Activated CD4-positive, alpha-beta T cell treated with anti-CD3 and anti-CD28 coated beads, Interleukin-2, amount 50 U/mL, for 48 hours (primary cell): ENCODE measurements around the gene MPI.
"Not testable (repeated sequence)": the region's sequence is repeated elsewhere in the genome, so short reads cannot be mapped to it uniquely, and the experiment has no call there.

Experiments
- DNase-seq, 2 experiments: peaks; one replicate each; pipeline ENCODE4 v3.0.0-alpha.2; 2020

MPI gene

DNA sequence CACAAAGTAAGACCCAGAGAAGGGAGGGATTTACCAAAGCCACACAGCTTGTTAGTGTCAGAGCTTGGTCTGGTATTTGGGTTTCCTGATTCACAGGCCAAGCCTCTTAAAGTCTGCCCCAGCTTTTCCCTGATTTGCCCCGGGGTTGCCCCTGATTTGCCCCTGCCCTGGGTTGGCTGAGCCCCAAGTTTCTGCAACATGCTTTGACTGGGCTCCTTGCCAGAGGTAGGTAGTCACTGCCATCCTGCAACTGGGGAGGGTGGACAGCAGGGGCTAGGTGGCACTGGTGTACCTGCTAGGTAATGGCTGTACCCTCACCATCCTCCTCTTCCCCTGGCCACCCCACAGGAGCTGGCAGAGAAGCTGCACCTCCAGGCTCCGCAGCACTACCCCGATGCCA, 2.5 kb downstream of the MPI start:
- DNase-seq, result no peak

DNA sequence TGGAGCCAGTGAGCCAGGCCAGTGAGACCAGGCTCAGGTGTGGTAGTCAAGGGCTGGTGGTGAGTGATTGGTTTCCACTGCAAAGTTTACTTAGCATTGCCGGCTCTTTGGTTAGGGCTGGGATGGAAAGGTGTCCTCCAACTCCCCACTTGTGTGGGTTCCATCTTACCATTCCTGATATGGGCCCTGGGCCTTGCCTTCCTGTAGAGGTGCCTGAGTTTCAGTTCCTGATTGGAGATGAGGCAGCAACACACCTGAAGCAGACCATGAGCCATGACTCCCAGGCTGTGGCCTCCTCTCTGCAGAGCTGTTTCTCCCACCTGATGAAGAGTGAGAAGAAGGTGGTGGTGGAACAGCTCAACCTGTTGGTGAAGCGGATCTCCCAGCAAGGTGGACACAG, 3.1 kb downstream of the MPI start:
- DNase-seq, result no peak

DNA sequence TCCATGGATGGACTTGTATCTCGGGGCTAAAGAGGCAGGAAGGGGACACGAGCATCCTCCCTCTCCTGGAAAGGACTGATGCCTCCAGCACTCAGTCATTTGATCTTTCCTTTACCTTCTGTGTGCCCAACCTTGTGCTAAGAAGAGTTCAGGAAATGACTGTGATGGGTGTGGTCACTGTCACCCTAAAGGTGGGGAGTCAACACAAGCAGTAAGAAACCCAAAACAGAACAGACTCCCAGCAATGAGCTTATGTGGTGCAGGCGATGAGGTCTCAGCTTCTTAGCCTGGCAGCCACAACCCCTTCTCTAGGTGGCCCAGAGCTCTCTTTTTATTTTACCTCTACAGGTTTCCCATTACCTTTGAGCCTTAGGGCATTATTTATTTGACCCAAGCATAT, 3.8 kb downstream of the MPI start:
- DNase-seq, result no peak

DNA sequence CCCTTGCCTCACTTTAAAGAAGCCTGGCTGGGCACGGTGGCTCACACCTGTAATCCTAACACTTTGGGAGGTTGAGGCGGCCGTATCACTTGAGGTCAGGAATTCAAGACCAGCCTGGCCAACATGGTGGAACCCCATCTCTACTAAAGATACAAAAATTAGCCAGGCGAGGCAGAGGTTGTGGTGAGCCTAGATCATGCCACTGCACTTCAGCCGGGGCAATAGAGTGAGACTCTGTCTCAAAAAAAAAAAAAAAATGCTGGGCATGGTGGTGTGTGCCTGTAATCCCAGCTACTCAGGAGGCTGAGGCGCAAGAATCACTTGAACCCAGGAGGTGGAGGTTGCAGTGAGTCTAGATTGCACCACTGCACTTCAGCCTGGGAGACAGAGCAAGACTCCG, 4.5 kb downstream of the MPI start:
- not testable (repeated sequence) for DNase-seq

DNA sequence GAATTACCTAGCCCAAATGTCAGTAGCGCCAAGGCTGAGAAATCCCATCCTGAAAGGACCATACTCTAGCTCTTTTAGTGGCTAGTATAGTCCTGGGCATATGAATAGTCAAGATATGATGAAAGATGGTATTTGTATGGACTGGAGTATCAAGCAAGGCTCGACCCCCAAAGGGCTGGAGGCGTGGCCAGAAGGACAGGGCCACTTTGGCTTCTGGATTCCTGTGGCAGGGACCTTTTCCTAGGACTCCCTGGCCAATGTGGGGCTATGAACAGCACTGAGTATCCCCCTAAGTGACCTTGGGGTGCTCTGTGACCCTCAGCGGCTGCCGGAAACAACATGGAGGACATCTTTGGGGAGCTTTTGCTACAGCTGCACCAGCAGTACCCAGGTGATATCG, 6.0 kb downstream of the MPI start:
- no peak for DNase-seq

DNA sequence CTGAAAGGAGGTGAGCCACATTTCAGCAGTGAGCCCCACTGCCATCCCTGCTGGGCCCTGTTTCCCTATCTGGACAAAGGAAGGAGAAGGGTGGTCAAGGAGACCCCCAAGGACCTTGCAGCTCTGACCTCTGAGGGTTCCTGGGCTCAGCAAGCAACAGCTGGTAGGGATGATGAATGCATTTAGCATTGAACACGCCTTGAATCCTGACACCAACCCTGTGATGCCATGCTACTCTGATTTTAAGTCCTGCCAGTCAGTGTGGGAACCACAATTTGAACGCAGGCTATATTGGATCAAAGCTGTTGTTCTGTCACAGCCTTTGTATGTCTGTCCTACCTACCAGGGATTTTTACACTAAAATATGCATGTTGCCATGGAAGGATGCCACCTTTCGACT, 6.5 kb downstream of the MPI start:
- DNase-seq, result no peak

DNA sequence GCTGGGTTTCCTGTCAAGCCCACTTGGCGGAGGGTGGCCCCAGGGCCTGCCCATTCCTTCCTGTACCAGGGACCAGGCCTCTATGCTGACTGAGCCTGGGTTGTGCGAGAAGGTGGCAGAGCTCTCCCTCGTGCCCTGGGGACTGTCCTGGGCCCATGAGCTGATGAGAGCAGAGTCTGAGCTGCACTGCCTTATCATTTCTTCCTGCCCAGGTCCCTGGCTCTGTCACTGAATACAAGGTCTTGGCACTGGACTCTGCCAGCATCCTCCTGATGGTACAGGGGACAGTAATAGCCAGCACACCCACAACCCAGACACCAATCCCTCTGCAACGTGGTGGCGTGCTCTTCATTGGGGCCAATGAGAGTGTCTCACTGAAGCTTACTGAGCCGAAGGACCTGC, 7.5 kb downstream of the MPI start:
- no peak for DNase-seq

DNA sequence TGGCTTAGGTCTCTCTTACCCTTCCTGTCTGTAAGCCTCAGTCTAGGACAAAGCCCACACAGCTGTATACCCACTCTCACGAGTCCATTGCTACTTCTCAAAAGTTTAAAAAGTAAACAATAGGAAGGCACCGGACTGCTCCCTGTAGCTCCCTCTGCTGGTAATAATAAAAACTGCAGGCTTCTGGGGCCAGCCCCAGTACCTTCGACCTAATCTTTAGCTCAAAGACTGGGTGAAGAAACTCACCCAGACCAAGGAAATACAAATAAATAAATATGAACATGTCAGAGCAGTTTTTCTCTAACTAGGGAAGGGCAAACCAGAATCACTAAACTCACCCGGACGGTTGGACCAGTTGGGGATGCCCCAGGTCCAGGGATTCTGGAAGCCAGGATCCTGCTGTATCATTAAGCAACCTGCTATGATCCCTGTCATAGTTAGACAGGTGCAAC, 11.8 kb downstream of the MPI start:
- DNase-seq, result peak; percentile 50 to 70

DNA sequence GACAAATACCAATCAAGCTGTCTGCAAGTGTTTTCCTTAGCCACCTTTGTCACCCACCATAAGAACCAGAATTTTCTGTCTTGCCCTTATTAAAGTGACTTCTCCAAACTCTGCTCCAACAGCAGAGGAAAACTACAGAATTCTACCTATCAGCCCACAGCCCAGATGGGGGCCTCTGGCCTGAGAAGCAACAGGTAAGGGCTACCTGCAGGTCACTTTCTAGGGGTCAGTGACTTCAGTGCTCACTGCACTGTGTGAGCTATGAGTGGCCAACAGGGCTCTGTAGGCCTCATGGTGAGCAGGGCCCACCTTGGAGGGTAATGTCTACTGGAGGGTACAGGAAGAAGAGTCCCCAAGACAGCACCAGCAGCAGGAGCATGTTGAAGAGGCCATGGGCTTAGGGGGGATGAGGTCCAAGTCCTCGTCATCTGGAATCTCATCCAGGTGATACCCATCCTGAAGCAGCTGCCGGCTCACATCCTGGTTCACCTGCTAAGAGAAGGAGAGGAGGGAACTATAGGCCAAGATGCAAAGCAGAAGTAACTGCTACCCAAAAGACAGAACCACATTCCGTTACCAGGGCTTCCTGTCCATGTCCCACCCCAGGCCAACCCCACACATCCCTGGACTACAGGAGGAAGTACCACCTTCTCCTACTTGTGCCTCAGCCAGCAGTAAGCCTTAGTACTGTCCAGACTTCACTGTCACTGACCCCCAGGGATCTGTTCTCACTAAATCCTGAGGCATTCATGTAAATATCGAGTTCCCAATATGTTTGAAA, 12.6 kb downstream of the MPI start:
- no peak for DNase-seq

DNA sequence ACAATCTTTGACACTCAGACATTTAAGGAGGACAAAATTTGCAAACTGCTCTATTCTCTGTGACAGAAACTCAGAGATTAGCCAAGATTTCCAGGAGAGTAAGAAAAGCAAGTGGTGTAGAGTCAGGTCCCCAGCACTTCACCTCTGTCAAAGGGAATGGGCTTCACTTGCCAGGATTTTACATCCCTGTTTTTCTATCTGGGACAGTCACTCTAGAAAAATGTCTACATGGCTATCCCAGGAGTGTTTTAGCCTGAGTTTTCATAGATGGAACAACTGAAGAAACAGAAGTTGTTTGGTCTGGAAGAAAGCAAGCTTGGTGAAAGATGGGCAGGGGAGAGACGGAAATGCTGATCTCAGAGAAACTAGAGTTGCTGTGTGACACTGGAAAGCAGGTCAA, 13.8 kb downstream of the MPI start:
- no peak for DNase-seq

DNA sequence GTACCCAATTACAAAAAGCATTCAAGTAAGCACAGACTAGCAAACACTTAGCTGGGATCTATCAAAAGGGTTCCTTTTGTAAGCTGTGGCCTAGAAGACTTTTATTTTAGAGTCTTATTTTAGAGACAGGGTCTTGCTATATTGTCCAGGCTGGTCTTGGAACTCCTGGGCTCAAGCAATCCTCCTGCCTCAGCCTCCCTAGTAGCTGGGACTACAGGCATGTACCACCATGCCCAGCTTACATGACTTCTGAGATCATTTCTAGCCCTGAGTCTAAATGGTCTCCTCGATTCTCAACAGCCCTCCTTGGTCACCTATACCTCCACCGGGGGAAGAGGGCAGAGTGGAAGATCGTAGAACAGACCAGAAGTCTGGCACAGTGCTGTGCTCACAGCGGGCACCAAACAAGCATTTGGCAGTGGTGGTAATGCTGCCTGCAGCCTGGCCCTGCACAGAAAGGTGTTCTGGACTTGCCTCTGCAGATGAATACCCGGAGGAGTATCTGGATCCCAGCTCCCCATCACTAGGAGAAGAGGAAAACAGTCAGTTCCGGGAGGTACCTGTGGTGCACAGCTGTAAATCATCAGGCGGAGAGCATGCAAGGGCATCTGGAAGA, 14.5 kb downstream of the MPI start:
- no peak for DNase-seq

DNA sequence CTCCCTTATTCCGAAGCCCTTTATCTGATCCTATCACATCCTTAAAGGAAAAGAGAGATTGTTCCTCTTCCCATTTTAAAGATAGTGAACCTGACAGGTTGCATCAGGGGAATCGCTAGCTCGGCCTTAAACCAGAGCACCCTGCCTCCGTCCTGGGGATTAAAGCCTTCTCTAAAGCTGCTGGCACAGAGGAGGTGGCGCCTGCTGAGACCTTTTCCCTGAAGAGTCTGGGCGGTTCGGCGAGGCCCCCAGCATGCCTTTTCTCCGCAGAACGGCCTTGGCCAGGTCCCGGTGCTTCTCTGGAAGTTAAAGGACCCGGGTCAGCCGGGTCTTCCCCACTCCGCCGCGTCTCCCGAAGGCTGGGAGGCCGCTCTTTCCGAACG, 16.2 kb downstream of the MPI start:
- peak in 1 of 2 experiments; percentile 34 for DNase-seq

DNA sequence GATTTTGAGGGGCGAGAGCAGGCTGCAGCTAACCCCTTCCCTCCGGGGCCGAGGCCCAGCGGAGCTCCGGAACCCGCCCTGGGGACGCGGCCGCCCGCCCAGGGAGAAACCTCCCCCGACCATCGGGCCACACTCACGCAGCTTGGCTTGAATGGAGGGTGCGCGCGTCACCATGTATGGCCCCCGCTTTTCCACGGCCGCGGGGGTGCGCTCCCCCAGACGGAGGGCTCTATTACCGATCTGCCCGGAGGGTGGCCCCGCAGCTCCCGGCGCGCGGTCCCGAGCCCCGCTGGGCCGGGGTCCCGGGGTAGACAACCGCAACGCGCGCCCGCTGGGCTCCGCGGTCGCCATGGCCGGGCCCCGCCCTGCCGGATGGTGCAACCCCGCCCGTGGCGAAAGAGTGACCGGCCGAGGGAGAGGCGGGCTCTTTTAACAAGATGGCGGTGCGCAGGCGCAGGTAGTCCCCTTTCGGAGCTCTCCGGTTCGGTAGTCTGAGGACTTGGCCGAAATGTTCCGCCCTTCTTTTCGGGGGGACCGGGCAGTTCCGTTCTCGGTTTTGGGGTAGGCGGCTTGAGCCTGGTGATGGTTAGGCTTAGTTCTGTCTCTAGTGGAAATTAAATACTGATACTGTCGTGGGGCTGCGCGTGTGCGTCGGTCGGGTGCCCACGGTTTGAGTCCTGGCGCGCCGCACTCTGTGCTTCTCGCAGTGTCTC, 16.8 kb downstream of the MPI start, which contains the start of gene FAM219B:
Gene FAM219B, minus strand, starts transcription at position 402 of the 713 bp plus-strand sequence. Its CDS starts 51 bp downstream, at position 351.
- peak; percentile 86 to 88 for DNase-seq

DNA sequence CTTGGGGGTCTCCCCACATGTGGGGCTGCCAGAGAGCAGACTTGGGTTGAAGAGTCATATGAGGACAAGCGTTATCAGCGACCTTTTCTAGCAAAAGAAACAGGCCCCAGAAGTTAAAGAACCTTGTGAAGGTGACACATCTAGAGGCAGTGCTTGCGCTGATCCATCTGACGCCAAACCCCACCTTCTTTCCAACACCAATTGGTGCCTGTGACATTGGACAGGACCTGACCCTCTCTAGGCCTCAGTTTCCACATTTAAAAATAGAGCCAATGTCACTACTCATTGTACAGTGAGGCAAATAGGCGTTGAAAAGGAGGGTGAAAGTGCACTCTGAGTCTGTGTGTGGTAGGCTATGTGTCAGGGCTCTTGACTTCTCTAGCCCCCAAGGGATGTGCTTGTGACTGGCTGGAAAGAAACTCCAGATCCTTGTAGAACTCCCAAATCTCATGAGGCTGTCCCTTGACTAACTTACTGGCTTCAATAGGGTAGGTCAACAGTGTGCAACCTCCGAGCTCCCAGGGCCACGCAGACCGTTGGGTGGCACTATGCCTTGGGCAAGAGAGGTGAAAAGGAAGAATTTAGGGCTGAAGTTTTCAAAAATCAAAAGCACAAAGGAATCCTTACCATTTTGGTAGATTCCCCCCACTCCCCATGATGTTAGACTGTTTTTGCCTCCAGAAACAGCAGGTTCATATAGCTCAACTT, 17.5 kb downstream of the MPI start:
- DNase-seq, result no peak

DNA sequence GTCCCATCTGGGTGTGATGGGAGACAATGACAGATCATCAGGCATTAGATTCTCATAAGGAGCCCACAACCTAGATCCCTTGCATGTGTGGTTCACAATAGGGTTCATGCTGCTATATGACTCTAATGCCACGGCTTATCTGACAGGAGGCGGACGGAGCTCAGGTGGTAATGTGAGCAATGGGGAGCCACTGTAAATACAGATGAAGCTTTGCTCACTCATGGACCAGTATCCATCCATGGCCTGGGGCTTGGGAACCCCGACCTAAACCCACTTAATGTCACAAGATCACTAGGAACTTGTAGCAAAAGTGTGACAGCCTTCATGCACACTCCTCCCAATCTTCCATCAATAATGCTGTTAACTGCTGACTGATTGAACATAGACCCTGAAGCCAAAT, 18.8 kb downstream of the MPI start:
- DNase-seq, result no peak

DNA sequence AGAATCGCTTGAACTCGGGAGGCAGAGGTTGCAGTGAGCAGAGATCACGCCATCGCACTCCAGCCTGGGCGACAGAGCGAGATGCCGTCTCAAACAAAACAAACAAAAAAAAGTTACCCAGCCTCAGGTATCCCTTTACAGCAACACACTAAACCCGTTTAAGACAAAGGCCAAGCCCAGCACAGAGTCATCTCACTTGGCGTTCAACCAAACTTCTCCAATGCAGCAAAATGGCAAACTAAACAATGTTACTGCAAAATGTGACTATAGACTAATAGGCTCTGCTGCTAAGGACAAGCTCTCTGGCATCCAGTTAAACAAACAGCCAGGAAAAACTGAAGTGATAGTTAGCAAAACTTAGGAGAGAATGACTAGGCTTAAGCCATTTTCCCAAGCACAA, 23.2 kb downstream of the MPI start:
- no peak for DNase-seq

DNA sequence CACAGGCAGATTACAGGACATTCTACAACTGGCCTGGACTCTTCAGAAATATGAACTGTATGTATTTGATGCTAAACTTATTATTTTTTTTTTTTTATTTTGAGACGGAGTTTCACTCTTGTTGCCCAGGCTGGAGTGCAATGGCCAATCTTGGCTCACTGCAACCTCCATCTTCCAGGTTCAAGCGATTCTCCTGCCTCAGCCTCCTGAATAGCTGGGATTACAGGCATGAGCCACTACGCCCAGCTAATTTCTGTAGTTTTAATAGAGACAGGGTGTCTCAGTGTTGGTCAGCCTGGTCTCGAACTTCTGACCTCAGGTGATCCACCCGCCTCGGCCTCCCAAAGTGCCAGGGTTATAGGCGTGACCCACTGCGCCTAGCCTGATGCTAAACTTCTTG, 24.0 kb downstream of the MPI start:
- DNase-seq, result not testable (repeated sequence)

DNA sequence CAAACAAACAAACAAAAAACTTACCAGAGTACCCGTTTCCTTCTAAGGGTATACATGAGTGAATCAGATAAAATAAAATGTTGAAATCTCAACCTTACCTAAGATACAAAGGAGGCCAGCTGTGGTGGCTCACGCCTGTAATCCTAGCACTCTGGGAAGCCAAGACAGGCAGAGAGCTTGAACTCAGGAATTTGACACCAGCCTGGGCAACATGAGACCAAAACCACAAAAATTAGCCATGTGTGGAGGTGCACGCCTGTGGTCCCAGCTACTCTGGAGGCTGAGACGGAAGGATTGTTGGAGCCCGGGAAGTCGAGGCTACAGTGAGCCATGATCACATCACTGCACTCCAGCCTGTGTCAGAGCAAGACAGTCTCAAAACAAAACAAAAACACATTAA, 27.8 kb downstream of the MPI start:
- DNase-seq, result no peak

DNA sequence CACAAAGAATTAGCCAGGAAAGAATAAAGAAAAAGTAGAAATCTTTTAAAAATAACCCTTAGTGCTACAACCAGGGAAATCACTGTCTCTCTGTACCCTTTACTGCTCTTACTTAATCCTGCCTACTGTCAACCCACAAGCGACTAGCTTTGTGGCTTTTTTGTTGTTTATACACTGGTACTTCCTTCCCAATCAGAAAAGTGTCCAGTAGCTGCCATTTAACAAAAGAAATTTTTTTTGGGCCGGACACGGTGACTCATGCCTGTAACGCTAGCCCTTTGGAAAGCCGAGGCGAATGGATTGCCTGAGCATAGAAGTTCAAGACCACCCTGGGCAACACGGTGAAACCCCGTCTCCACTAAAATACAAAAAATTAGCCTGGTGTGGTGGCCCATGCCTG, 30.6 kb downstream of the MPI start:
- DNase-seq, result no peak

DNA sequence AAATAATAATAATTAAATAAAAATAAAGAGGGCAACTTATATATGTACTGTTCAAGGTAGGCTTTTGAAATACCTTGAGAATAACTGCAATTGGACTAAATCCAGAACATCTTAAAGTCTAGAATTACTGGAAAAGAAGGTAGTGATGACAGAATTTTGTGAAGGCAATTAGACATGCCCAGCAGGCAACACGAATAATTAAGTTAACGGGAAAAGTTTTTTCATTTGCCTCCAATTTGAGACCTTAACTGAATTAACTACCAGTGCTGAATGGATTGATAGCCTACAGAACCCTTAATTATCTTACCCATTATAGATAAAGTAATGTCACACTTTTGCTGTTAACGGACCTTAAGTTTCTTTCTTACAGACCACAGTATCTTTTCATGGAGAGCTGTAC, 34.7 kb downstream of the MPI start:
- DNase-seq, result no peak

DNA sequence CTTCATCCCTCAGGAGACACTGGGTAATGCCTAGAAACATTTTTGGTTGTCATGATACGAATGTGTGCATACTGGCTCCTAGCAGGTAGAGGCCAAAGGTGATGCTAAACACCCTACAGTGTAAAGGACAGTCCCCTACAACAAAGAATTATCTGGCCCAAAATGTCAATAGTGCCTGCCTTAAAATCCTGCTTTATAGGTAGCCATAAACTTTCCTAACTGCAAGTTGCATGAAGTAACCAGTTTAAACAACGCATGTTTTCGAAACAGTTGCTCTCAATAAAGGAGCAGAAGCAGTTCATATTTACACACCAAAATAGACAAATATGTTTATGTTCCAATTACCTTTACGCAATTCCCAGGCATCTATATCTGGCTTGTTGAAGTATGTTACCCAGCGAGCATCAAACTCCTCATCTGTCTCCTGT, 38.9 kb downstream of the MPI start:
- DNase-seq, result no peak

DNA sequence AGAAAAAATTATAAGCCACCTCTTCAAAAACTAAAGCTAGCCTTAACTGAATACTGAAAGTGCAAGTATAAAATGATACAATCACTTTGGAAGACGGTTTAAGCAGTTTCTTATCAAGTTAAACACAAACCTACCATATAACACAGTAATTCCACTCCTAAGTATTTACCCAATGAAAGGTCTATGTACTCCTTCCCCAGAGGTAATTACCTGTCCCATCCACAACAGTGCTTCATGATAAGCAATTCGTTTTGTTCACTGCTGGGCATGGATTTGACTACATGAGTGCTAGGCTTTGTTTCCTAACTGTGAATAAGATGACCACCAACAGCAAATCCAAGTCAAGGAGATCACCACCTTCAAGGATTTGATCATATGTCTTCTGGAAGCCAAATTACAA, 43.7 kb downstream of the MPI start:
- no peak for DNase-seq

DNA sequence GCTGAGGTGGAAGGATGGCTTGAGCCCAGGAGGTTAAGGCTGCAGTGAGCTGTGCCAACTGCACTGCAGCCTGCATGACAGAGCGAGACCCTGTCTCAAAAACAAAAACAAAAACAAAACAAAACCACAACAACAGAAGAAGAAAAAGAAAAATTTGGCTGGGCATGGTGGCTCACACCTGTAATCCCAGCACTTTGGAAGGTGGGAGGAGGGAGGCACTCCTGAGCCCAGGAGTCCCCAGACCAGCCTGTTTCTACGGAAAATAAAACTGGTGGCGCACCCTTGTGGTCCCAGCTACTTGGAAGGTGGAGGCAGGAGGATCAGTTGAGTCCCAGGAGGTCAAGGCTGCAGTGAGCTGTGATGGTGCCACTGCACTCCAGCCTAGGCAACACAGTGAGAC, 45.4 kb downstream of the MPI start:
- not testable (repeated sequence) for DNase-seq

DNA sequence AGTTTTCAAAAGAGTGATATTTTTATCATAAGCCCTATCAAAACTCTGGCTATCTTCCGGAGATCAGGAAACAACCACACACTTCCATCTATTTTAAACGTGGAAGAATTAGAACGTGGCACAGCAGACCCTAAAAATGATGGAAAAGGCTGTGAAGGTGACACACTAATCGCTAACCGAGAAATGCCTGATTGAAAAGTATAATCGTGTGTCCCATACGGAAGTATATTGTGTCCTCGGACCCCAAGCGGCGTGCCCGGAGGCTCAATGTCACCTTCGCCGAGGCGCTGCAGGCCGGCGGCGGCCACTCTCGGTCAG, 47.4 kb downstream of the MPI start:
- no peak for DNase-seq
